ENCODE results near the gene HK1.

- TF ChIP-seq, protein P1, sequence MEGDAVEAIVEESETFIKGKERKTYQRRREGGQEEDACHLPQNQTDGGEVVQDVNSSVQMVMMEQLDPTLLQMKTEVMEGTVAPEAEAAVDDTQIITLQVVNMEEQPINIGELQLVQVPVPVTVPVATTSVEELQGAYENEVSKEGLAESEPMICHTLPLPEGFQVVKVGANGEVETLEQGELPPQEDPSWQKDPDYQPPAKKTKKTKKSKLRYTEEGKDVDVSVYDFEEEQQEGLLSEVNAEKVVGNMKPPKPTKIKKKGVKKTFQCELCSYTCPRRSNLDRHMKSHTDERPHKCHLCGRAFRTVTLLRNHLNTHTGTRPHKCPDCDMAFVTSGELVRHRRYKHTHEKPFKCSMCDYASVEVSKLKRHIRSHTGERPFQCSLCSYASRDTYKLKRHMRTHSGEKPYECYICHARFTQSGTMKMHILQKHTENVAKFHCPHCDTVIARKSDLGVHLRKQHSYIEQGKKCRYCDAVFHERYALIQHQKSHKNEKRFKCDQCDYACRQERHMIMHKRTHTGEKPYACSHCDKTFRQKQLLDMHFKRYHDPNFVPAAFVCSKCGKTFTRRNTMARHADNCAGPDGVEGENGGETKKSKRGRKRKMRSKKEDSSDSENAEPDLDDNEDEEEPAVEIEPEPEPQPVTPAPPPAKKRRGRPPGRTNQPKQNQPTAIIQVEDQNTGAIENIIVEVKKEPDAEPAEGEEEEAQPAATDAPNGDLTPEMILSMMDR (IDR thresholded peaks at IDR 0.05) = no peak
- TF ChIP-seq POLR2A (IDR thresholded peaks at IDR 0.05) = no peak
Observed at GRCh38 chr10:69353977-69354635, 75.8 kb downstream of the HK1 start.

All from adrenal gland (tissue), 5 donors.